GM12878 (cell line): Measurements from ENCODE around the gene CDK13. TPM values are rescaled to one million over a fixed set of nuclear protein-coding genes. Genes with fewer than 3 reads are reported as not detected.

Experiments
- CEBPZ ChIP-seq: fragments of 150-350 bp; IDR thresholded peaks from 2 replicates; pipeline ENCODE4 v1.6.1; 2016; ENCODE audit warnings: low read depth, low read length
- KLF5 ChIP-seq: fragments of 450-650 bp; IDR thresholded peaks from 2 replicates; pipeline ENCODE4 v1.6.1; 2014; ENCODE audit warnings: mild to moderate bottlenecking; ENCODE audit not compliant: partially characterized antibody
- SREBF2 ChIP-seq: IDR thresholded peaks from 2 replicates; pipeline ENCODE4 v1.6.1; 2012; ENCODE audit warnings: mild to moderate bottlenecking, low read length
- USF2 ChIP-seq: IDR thresholded peaks from 2 replicates; pipeline ENCODE4 v1.6.1; 2011; ENCODE audit warnings: low read depth, low read length, improper control_type of control experiment, borderline replicate concordance
- polyA plus RNA-seq, 11 experiments: library from polyadenylated mRNA; depleted of rRNA in 4 of 11; unstranded in 6 of 11; stranded (reverse) in 5 of 11; fragments of >200 nt; fragmentation: Nextera tagmentation in 4 of 11; fragmentation: Illumina TruSeq in 1 of 11; extraction: Ambion mirVana in 4 of 11; extraction: Trizol in 1 of 11; gene quantifications; 1 replicate in 1 of 11; 2 replicates in 10 of 11; pipeline versions ENCODE4 v1.2.1 to v1.2.3, GENCODE V29; 2011 to 2016; ENCODE audit warnings: inconsistent platforms in 2 of 11, missing spikeins in 2 of 11, low read depth in 1 of 11
- total RNA-seq, 4 experiments: library from RNA; depleted of rRNA in 3 of 4; stranded (reverse); fragments of >200 nt in 3 of 4; fragmentation: Illumina TruSeq in 1 of 4; extraction: Trizol in 1 of 4; gene quantifications; 2 replicates each; pipeline versions ENCODE4 v1.2.1 to v1.2.3, GENCODE V29; 2013 to 2021
- TF ChIP-seq, protein P1 (sequence below): IDR thresholded peaks from 2 replicates; pipeline ENCODE4 v1.6.1; 2012; ENCODE audit warnings: low read depth, low read length, improper control_type of control experiment

Gene CDK13
- total and polyA plus RNA-seq, 10 of the 15 experiments (the other 5 are each of a cell fraction or from before 2014, with no cell fraction given): 10.8 to 44.4 (median 28.0) TPM

DNA sequence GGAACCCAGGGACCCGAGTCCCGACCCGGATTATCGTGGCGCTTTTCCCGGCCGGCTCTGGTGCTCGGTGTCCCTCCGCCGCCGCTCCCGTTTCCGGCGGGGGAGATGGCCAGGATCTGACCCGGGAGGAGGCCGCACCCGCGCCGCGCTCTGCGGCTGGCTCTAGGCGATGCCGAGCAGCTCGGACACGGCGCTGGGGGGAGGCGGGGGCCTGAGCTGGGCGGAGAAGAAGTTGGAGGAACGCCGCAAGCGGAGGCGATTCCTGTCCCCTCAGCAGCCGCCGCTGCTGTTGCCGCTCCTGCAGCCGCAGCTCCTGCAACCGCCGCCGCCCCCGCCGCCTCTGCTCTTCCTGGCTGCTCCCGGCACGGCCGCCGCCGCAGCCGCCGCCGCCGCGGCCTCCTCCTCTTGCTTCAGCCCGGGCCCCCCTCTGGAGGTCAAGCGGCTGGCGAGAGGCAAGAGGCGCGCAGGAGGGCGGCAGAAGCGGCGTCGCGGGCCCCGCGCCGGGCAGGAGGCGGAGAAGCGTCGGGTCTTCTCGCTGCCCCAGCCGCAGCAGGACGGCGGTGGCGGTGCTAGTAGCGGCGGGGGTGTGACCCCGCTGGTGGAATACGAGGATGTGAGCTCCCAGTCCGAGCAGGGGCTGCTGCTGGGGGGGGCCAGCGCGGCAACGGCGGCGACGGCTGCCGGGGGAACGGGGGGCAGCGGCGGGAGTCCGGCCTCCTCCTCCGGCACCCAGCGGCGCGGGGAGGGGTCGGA, 593 bp downstream of the CDK13 start (continued):
- TF ChIP-seq, protein P1, sequence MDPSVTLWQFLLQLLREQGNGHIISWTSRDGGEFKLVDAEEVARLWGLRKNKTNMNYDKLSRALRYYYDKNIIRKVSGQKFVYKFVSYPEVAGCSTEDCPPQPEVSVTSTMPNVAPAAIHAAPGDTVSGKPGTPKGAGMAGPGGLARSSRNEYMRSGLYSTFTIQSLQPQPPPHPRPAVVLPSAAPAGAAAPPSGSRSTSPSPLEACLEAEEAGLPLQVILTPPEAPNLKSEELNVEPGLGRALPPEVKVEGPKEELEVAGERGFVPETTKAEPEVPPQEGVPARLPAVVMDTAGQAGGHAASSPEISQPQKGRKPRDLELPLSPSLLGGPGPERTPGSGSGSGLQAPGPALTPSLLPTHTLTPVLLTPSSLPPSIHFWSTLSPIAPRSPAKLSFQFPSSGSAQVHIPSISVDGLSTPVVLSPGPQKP: no peak
- TF ChIP-seq KLF5: no peak
- no peak for TF ChIP-seq SREBF2
- TF ChIP-seq USF2: no peak
- no peak for TF ChIP-seq CEBPZ
